SK-N-DZ (cell line): Measurements from ENCODE around the gene CFAP221.
"Not testable (repeated sequence)": the region's sequence is repeated elsewhere in the genome, so short reads cannot be mapped to it uniquely, and the experiment has no call there.

ENCODE experiments used
- DNase-seq: peaks from one replicate; pipeline ENCODE4 v3.0.0-alpha.2; 2015; ENCODE audit warnings: low spot score

The CFAP221 gene

DNA sequence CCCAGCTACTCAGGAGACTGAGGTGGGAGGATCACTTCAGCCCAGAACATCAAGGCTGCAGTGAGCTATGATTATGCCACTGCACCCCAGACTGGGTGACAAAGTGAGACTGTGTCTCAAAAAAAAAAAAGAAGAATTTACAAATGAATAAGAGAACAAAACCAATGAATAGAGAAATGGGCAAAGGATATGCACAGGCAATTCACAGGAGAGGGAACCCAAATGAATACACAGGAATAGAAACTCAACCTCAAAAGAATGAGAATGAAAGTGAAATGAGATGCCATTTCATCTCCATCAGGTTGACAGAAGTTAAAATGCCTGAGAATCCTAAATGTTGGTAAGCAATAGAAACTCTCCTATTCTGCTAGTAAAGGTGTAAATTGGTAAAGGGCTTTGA is 40.2 kb downstream of the CFAP221 start:
- no peak for DNase-seq

DNA sequence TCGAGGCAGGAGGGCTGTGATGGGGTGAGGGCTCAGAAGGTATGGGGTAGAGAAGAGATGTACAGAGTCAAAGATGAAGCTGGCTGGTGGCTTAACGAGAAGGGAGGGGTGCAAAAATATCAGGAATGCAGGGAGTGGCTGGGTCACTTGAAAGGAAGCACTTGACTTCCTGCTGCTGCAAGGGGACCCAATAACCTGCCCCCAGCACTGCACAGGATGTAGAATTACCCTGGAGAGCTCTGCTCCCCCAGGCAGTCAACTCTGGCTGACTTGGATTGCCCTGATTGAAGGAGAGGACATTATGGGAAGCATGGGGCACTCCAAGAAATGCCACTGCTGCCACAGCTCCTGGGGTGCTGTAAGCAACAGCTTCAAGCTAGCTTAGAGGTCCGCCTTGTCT is 41.8 kb downstream of the CFAP221 start:
- DNase-seq: no peak

DNA sequence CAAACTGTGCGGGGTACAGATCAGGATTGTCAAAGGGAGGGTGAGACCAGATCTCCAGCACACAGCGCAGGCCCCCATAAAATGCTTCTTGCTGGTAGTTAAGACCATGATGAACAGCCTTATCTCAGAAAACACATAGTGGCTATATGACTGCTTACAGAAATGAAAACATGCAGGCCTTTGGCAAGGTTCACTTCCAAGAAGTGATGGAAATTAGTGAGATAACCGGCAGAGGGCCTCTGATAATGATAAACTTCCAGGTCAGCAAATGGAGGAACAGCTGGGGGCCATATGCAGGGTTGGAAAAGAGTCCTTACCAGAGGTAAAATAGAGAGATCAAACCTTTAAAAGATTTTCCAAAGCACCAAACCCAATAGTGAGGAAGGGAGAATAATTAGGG is 46.6 kb downstream of the CFAP221 start:
- no peak for DNase-seq

DNA sequence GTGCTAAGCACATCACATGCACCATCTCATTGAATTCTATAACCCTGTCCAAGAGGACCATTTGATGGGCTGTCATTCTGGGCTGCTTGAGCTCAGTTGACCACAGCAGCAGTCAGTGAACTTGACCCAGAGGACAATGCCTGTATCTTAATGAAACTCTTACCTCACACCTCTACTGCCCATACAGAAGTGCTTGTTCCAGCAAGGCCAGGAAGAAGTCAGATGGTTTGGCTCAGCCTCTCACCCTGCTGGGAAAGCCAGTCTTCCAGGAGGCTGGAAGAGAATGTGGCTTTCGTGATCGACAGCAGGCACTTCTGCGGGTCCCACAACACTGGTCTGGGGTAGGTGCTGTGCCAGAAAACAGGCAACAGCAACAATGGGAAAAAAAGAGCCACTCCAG is 47.3 kb downstream of the CFAP221 start:
- DNase-seq: no peak

DNA sequence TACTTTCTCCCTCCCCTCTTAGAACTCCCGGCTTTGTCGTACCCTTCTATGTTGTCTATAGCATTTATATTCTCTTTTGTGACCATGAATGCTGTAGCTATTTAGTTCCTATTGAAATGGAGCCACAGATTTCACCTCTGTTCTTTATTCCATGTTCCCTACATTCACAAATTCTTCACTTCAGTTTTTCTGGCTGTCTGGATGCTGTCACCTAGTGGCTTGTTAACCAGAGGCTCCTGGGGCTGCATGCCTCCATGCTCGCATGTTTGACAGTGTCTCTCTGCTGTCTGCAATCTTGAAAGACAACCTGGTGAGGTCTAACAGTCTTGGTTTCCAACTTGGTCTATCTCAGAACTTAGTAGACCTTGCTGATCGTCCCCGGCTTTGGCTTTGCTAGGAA is 48.2 kb downstream of the CFAP221 start:
- DNase-seq: no peak

DNA sequence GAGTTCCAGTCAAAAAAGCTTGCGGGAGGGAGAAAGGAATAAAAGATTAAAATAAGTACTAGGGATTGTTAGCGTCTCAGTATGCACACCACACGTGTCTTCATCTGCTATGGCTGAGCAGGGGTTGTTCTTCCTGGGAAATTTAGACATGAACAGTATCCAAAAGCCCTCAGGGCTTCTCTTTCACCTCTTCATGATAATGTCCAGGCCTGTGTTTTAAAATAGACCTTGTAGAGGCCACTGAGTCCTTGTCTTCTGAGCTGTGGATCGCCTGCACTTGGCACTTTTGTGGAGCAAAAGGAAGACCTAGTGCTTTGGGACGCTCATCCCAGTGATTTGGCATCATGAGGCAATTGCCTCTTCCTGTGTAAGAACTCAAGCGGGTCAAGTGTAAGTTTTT is 52.4 kb downstream of the CFAP221 start:
- no peak for DNase-seq

DNA sequence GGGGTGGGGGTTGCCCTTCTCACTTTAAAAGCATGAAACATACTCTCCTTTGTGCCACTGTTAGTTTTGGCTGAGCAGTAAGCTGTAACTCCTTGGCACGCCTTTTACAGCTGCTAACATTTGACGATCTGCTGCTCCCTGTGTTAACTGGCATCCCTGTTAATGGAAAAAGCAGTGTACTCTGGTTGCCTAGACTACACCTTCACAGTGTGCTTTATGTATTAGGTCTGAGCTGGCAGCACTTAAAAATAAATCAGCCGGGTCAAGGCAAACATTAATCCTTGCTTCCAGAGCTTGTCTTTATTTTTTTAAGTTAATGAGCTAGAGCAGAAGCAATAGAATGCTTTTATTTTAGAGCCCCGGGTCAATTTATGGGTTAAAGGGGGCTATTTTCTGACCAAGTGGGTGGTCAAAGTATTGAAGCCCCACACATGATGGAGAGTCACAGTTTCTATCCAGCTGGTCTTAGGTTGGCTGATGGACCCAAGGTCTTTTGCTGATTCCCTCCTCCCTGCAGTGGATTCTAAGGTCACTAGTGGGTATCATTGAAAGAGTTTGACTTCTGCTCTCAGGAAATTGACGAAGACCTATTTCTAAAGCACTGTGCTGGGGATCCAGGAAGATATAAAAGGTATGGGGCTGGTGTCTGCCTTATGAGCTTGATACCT is 54.5 kb downstream of the CFAP221 start:
- no peak for DNase-seq

DNA sequence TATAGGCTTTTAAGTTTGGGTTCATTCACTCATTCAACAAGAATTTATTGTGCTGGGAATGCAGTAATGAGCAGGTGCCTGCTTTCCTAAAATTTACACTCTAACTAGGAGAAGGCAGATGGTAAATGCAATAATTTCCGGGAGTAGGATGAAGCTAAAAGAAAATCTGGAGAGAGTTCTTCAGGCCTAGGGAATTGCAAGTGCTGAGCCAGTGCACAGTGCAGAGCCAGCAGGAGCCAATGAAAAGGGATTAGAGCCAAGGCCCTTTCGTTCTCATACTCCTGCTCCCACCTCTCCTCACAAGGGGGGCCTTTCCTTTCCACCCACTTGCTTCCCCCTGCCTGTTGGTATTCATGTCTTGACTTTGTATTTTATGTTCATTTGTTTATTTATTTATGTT is 55.1 kb downstream of the CFAP221 start:
- no peak for DNase-seq

DNA sequence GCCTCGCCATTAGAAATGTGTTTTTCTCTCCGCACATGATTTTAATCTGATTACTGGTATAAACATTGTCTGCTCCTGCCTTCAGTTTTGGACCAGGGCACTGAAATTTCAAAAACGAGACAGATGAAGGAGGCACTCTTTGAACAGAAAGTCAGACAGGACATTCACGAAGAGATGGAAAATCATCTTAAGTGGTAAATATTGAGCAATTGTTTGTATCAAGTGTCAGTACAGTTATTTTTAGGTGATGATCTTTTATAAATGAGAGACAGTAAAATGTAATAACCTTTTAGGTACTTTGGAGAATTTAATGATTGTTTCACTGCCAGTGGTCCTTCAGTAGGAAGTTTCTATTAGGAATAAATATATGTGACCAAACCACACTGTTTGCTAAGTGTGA is 60.8 kb downstream of the CFAP221 start:
- DNase-seq: no peak

DNA sequence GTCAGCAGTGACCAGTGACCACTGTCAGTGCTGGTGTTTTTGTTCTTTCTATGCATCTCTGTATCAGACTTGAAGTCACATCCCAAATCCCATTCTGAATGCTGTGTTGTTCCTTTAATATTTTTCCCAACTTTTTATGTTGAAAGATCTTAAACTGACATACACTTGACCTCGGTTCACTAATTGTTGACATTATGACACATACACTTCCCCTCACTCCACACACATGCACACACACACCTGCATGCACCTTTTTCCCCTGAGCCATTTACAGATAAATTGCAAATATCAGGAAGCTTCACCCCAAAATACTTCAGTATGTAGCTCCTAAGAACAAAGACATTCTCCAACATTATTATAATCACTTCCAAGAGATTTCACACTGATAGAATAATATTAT is 62.4 kb downstream of the CFAP221 start:
- DNase-seq: no peak

DNA sequence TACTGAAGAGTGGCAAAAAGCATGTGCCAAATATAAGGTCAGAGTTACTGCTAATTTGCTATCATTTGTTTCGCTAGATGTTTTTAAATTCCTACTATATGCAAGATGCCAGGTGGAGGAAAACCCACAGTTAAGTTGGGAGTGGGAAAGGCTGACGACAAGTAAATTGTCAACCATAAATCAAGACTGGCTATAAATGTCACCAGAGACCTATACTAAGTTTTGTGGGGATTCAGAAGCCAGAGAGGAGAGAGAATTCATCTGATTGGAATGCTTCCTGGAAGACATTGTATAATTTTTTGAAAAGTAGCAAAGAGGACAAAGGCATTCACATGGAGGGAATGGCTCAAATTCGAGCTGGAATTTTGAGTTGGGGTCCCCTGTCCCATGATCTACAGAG is 64.3 kb downstream of the CFAP221 start:
- no peak for DNase-seq

DNA sequence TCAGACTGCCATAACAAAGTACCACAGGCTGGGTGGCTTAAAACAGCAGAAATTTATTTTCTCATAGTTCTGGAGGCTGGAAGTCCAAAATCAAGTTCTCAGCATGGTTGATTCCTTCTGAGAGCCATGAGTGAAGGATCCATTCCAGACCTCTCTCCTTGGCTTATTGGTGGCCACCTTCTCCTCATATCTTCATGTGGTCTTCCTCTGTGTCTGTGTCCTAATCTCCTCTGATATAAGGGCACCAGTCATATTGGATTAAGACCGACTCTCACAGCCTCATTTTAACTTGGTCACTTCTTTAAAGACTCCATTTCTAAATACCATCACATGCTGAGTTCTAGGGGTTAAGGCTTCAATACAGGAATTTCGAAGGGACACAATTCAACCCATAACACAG is 65.1 kb downstream of the CFAP221 start:
- DNase-seq: no peak

DNA sequence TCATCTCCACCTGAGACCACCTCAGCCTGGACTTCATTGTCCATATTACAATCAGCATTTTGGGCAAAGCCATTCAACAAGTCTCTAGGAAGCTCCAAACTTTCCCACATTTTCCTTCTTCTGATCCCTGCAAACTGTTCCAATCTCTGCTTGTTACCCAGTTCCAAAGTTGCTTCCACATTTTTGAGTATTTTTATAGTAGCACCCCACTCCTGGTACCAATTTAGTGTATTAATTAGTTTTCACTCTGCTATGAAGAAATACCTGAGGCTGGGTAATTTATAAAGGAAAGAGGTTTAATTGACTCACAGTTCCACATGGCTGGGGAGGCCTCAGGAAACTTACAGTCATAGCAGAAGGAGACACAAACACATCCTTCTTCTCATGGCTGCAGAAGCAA is 69.9 kb downstream of the CFAP221 start:
- not testable (repeated sequence) for DNase-seq

DNA sequence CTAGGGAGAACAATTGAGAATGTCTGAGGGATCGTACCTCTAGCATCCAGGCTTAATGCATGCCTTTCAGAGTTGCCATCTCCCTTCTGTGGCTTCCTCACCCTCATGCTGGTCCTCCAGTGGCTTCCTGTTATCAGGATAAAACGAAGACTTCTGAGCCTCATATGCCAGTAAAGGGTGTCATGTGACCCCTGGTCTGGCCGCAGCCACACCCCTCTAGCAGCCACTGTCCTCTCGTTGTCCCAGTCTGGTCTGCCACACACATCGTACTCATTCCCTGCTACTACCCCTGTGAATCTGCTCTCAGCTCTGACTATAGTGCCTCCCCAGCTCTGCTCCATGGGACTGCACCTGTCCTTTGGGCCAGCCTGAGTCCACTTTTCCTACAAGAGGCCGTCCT is 72.2 kb downstream of the CFAP221 start:
- no peak for DNase-seq

DNA sequence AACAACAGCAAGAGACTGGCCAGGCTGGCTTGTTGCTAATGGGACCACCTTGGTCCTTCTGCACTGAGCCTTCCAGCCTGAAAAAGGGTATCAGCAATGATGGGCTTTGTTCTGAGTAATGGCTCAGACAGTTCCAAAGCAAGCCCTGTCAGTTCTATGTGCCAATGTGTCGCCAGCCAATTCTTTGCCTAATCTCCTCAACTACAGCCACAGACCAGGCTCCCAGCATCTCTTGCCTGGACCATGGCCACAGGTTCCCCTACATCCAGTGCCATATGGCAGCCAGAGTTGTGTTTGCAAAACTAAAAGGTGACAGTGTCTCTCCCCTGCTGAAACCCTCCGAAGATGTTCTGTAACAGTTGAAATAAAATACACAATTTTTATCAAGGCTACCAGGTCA is 73.2 kb downstream of the CFAP221 start:
- no peak for DNase-seq

DNA sequence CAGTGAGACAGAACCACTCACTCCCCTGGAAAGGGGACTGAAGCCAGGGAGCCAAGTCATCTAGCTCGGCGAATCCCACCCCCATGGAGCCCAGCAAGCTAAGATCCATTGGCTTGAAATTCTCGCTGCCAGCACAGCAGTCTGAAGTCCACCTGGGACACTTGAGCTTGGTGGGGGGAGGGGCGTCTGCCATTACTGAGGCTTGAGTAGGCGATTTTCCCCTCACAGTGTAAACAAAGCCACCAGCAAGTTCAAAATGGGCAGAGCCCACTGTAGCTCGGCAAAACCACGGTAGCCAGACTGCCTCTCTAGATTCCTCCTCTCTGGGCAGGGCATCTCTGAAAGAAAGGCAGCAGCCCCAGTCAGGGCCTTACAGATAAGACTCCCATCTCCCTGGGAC is 74.5 kb downstream of the CFAP221 start:
- not testable (repeated sequence) for DNase-seq

DNA sequence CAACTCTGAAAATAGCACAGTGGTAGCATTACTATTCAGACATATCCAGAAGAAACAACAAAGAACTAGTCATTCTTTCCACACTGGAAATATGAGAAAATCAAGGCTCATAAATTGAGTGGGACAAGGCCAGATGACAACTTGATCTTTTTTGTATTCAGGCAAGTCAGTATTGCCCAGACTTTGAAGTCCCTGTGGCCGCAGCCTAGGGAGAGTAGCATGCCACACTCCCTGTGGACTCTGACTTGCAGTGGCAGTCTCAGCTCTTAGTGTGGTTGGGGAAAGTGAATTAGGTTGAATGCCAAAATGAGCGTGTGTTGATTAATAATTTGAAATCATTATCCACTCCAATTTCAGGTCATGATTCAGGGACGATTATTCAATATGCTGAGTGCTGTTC is 81.0 kb downstream of the CFAP221 start:
- no peak for DNase-seq

DNA sequence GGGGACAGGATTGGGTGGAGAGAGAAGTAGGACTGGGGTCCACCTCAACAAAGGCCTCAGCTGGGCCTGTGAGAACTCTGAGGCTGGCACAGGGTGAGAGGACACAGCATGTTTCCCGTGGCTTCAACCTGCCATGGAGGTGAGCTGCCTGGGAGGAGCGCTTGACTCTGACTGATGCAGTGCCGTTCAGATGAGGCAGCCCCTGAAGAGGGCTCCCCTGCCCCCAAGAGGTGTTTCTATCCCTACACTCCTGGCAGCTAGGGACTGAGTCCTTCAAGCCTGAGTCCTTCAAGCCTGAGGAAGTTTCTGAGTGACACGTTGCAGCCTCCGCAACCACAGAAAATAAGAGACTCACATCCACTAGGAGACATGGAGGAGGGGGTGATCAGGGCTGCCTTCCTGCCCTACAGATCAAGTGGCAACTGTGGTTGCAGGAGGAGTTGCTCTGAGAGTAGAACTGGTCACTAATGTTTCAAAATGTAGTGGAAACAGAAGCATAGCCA is 85.1 kb downstream of the CFAP221 start:
- no peak for DNase-seq

DNA sequence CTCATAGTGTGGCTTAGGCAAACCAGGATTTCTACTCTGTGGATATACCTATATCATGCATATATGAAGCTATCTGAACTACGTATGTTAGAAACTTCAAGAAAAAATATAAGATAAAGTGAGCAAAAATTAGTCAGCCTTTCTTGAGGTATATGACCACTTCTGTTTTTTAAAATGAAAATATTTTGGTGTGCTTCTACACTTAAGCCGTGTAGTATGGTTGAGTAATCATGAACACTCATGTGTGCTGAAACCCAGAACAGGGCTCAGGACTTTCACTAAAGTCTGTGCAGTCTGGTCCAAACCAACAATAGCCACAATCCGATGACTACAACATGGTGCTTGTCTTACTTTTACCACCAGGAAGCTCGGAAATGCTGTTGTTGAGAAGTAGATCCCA is 85.9 kb downstream of the CFAP221 start:
- no peak for DNase-seq

DNA sequence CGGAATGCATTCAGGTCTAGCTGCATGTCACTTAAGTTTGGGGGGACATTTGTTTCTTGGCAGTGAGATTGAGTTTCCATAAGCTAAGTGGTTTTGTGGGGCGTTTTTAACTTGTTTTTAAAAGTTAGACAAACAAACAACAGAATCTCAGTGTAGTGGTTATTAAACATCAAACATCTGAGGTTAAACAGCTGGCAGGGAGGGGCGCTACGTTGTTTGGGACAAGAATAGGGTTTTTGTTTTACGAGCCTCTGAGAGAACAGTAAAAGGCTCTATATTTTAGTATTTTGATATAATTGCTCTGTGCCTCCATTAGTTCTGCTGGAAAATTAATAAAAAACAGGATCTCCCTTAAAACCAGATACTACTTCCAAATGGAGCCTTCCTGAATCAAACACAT is 93.1 kb downstream of the CFAP221 start:
- no peak for DNase-seq

DNA sequence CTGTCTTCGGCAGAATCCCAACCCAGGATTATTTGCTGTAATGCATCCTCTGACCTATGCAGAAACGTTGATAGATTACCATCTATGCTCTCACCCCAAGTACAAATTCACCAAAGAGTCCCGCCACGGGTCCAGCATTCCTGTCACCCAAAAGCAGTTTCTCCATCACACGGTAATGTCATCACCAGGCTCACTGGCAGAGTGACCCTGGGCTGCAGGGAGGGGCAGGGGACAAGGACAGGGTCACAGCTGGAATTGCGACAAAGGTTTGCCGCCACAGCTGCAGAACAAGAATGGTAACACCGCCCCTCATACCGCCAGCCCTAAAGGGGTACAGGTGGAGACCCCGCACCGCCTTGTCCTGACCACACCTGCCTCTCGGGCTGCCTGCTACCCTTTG is 94.0 kb downstream of the CFAP221 start:
- DNase-seq: no peak

DNA sequence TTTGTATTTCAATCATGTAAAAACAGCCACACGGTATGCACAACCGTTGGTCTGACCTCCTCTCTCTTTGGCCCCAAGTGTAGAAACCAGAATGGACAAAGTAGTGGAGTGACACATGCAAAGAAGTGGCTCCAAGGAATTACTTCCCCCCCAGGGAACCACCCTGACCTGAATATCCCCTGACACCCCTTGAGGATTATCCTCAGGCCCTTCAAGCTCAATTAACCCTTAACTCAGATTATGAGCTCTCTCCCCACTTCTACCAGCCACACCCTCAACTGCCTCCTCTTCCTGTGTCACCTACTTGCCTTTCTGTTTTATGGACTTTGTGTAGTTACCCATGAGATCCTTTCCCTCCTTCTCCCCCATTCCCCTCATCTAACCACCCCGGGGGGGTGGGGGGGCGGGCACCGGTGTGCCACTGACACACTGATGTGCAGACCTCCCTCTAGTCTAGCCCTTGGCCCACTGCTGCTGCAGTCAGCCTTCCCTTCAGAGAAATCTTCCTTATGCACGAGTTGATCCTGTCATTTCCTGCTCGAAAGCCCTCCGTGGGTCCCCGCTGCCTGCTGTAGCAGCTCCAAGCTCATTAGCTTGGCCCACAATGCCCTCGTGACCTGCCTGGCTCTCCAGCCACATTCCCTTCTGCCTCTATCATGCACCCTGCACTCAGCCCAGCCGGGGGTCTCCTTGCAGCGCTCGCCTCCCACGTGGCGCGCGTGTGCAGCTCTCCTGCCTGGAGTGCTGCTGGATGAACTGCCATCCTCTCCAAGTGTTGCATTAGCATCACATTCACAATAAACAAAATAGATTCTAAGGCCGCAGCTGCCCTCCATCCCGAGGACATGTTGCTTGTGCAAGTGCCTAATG is 94.7 kb downstream of the CFAP221 start:
- DNase-seq: no peak
